ENCODE results near the gene TCN1.
"Not testable (repeated sequence)": the region's sequence is repeated elsewhere in the genome, so short reads cannot be mapped to it uniquely, and the experiment has no call there.

Gene TCN1

GRCh38 chr11:59866397-59866796 is at the start of gene TCN1:
Gene TCN1, minus strand, starts transcription at chr11:59866487. Its CDS starts 17 bp downstream, at chr11:59866470.
- no peak for DNase-seq

GRCh38 chr11:59903569-59903968 is 37.3 kb upstream of the TCN1 start:
- DNase-seq = not testable (repeated sequence)

GRCh38 chr11:59901306-59901705 is 35.0 kb upstream of the TCN1 start:
- no peak for DNase-seq

- no peak for DNase-seq
Observed at GRCh38 chr11:59900366-59901126, 34.3 kb upstream of the TCN1 start.

DNA sequence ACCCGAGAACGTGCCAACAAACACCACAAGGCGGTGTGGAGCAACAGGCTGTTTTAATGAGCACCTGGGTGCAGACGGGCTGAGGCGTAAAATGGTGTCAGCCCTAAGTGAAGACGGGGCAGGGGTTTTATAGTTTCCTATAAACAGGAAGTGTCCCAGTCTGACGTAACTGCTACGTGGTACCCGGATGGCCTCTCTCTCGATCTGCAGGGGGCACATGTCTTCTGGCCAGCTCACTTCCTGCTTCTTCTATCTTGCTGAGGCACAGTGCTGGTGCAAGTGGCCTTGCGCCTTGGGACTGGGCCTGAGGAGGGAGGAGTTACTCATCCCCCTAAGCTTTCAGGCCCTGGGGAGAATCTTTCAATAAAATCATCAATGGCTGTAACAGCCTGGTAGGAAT is 33.2 kb upstream of the TCN1 start:
- DNase-seq = no peak

DNA sequence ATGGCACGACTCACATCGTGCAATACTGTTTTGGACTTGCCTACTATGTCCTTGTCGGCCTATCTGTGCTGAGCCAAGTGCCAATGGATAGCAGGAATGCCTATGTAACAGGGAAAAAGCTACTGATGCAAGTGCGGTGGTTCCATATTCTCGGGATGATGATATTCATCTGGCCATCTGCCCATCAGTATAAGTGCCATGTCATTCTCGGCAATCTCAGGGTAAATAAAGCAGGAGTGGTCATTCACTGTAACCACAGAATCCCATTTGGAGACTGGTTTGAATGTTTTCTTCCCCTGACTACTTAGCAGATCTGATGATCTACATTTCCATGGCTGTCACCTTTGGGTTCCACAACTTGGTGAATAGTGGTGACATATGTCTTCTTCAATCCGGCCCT is 32.4 kb upstream of the TCN1 start:
- DNase-seq = no peak

GRCh38 chr11:59898046-59898445 is 31.8 kb upstream of the TCN1 start:
- no peak for DNase-seq

- no peak for DNase-seq
Observed at GRCh38 chr11:59894616-59895015, 28.3 kb upstream of the TCN1 start.

DNA sequence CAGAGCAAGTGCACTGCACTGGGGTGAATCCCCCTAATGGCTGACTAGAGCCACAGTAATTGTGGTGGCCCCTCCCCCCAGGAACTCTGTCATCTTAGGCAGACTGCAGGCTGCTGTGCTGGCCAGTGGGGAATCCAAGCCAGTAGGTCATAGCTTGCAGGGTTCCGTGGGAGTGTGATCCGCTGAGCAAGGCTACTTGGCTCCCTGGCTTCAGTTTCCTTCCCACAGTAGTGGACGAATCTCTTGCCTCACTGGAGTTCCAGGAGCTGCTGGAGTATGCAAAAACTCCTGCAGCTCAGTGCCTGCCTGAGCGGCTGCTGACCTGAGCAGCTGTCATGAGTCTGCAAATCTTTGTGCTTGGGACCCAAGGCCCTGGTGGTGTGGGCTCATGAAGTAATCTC is 25.5 kb upstream of the TCN1 start:
- DNase-seq = no peak

DNA sequence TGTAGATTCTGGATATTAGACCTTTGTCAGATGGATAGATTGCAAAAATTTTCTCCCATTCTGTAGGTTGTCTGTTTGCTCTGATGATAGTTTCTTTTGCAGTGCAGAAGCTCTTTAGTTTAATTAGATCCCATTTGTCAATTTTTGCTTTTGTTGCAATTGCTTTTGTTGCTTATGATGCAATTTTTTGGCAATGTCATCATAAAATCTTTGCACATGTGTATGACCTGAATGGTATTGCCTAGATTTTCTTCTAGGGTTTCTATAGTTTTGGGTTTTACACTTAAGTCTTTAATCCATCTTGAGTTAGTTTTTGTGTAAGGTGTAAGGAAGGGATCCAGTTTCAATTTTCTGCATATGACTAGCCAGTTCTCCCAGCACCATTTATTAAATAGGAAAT is 20.9 kb upstream of the TCN1 start:
- not testable (repeated sequence) for DNase-seq

GRCh38 chr11:59883597-59883996 is 17.3 kb upstream of the TCN1 start:
- DNase-seq = no peak

GRCh38 chr11:59879567-59879966 is 13.3 kb upstream of the TCN1 start:
- DNase-seq = no peak

DNA sequence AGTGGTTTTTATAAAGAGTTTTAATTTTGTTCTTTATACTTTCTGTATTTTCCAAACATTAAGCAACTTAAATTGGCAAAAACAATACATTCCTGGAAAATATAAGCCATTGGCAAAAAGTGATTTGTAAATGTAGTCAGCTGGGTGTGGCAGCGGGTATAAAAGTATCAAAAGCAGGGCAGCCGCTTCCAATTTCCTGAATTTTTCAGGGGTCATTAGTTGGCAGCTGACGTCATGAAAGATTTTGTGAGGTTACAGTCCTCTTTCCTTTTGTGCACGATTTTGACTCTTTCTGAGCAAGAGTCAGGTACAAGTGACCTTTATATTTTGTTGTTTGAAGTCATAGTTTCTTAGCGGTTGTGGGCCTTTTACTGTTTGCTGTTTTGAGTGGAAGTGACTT is 12.3 kb upstream of the TCN1 start, which contains the start of gene OOSP3:
Gene OOSP3, plus strand, starts transcription at position 208 of the 400 bp plus-strand sequence. Its CDS starts 27 bp downstream, at position 235.
- DNase-seq = no peak

DNA sequence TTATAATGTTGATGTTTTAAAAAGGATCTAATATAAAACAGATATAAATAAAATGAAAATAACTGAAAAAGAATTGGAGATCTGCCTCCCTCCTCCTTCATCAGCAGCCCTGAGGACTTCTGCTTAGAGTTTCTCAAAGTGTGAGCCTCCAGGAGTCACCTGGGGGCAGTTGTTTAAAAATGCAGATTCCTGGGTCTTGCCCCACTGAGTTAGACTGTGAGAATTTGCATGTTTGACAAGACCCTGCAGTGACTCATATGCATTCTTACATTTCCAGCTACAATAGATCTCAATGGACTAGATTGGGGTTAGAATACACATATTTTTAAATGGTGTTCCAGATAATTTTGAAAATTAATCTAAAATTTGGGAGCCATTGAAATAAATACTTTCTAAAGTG is 11.5 kb upstream of the TCN1 start:
- no peak for DNase-seq

- DNase-seq = no peak
Observed at GRCh38 chr11:59877325-59877724, 11.0 kb upstream of the TCN1 start.

GRCh38 chr11:59875856-59876519 is 9.7 kb upstream of the TCN1 start:
- no peak for DNase-seq

DNA sequence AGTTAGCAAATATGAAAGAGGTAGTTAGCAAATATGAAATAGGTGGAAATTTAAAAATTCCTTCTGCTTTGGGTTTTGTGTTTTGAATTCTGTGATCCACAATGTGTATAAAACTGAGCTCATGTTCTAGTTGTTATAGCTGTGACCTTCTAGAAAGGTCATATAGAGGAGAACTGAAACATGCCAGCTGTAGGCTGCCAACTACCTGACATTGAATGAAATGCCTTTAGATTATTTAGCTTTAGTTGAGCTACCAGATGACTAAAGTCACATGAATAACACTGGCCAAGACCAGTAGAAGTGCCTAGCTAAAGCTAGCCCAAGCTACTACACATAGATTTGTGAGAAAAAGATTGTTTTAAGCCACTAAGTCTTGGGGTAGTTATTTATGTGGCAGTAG is 5.8 kb upstream of the TCN1 start:
- no peak for DNase-seq

DNA sequence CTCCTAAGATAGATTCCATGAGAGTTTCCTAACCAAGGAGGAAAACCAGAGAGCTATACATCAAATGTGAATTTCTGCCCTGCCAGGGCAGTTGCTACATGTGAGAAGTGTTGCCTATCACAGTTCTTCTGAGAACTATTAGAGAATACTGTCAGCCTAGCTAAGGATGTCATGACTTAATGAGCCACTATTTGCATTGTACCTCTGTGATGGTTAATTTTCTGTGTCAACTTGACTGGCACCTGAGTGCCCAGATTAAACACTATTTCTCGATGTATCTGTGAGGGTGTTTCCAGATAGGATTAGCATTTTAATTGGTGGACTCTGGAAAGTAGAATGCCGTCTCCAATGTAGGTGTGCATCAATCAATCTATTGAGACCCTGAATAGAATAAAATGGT is 1.7 kb upstream of the TCN1 start:
- no peak for DNase-seq

DNA sequence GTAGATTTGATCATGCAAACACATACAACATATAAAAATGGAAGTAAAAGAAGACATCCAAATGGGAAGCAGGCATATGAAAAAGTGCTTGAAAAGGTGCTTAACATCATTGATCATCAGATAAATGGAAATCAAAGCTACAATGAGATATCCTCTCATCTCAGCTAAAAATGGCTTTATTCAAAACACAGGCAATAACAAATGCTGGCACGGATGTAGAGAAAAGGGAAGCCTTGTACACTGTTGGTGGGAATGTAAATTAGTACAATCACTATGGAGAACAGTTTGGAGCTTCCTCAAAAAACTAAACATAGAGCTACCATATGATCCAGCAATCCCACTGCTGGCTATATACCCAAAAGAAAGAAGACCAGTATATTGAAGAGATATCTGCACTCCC is 549 bp upstream of the TCN1 start:
- DNase-seq = no peak

DNA sequence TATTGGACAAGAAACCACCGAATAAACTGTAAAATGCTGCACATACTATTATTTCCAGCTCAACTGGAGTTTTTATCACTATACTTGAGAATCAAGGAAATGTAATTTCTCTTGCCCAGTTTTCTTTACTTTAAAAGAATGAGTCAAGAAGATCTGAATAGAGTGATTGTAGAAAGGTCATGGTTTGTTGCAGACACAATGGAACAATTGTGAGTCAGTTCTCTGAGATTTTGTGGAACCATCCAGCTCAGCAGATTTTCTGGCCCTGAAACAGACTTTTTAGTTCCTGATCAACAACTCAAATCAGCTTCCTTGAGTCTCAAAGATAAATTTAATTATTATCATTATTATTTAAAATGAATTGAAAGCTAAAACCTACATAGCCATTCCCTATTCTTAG is 1.3 kb downstream of the TCN1 start:
- no peak for DNase-seq

DNA sequence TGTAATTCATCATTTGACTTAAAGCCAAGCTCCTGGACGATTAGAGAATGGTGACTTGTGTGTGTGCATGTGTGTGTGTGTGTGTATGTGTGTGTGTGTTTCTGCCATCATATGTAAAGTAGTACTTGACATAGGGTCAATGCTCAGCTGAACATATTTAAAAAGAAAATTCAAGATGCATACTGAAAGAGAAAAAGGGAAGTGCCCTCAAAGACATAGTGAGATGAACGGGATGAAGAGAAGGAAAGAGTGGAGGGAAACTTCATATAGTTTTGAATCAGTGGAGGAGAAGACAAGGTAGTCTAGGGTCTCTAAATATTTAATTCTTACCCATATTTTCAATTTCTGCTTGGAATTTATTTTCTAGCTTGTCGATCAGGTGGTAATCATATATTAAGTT is 4.0 kb downstream of the TCN1 start:
- DNase-seq = no peak

DNA sequence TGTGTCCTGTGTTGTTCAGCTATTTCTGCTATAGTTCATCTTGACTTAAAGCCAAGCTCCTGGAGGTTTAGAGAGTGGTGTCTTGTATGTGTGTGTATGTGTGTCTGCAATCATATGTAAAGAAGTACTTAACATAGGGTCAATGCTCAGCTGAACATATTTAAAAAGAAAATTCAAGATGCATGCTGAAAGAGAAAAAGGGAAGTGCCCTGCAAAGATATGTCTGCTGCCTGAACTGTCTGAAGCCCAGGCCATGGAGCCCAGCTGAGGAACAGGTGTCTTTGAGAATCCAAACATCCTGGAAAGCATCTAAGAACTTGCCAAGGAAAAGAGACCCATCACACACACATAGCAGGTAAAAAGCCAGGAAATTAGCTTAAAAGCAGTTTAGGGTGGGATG is 6.6 kb downstream of the TCN1 start:
- DNase-seq = no peak

DNA sequence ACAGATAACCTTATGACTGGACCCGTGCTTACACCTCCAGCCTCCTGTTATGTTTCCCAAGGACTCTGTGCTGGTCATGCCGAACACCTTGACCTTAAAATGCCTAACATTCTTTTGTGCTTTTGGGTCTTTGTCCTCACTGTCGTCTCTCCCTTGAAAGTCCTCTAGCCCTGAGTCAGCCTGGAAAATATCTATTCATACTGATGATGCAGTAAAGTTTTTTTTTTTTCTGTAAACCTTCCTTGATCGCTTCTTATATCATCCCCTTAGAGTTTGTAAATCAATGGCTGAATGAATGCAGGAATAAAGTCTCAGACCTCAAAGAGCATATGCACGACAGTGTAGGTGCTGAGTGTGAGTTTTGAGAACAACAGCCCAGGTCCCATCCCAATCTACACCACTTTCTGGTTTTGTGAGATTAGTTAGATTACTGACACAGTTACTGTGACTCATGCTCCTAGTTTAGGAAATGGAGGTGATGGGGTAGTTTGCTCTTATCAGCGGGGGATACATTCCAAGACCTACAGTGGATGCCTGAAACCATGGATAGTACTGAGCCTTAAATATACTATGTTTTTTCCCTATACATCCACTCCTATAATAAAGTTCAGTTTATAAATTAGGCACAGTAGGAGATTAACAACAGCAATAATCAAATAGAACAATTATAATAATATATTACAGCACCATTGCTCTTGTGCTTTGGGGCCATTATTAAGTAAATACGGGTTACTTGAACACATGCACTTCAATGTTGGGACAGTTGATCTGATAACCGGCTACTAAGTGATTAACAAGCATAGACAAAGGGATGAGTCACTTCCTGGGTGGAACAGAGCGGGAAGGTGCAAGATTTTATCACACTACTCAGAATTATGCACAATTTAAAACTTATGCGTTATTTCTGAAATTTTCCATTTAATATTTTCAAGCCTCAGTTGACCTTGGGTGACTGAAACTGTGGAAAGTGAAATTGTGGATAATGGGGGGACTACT is 8.6 kb downstream of the TCN1 start:
- DNase-seq = no peak

Measured in activated naive CD4-positive, alpha-beta T cell (primary cell).